NCI-H2196 treated with DMSO at 0.1 percent for 48 hours (cell line): Measurements from ENCODE around the gene JAG2.
"Not testable (repeated sequence)": the region's sequence is repeated elsewhere in the genome, so short reads cannot be mapped to it uniquely, and the experiment has no call there.

ENCODE experiments used
- DNase-seq: peaks from one replicate; lab custom pipeline; 2025; ENCODE audit not compliant: unreplicated experiment; lab: John Stamatoyannopoulos, UW

JAG2 gene

DNA sequence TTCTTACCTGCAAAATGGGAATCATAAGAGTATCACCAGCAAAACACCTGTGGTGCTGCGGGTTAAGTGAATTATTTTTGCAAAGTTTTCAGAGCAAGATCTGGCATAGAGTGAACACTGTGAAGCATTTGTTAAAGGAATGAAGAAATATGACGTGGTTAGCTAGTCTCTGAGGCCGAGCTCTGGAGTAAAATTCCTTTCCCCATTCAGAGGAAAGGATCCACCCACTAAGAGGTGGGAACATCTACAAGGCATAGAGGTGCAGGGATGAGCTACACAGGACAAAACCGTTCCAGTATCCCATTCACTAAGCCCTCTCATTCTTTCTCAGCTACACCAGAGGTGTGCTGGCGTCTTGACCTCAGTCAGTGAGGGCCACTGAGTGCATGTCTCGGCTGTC lies 48.5 kb downstream of the JAG2 start:
- no peak for DNase-seq

GRCh38 chr14:105119408-105120025 lies 49.1 kb downstream of the JAG2 start:
- no peak for DNase-seq

DNA sequence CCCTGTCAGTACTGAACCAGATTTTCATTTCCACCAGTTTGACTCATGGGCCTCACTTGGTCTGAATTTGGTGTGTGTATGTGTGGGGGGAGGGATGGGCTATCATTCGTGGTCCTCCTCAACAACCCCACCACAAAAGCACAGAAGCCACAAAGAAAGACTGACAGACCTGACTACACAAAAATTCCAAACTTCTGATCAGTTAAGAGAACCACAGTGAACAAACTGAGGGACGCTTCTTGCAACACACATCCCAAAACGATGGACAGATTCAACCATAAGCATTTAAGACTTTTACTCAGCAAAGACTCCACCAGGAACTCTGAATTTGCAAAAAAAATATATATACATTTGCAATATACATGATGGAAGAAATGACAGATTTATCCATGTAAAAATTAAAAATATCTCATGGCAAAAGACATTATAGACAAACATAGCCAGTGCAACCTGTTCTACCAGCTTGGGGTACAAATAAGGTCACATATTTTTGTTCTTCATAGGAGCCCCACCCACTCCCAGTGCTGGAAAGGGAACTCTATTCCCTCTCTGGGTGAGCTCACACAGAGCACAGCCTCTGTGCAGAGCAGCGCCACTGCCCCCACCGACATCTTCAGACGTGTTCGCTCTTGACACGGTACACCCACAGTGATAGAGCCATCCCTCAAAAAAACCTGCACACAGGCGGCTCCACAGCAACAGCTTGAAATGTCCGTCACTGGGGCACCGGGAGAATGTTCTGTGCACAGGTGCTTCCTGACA lies 49.7 kb downstream of the JAG2 start:
- DNase-seq, result no peak

DNA sequence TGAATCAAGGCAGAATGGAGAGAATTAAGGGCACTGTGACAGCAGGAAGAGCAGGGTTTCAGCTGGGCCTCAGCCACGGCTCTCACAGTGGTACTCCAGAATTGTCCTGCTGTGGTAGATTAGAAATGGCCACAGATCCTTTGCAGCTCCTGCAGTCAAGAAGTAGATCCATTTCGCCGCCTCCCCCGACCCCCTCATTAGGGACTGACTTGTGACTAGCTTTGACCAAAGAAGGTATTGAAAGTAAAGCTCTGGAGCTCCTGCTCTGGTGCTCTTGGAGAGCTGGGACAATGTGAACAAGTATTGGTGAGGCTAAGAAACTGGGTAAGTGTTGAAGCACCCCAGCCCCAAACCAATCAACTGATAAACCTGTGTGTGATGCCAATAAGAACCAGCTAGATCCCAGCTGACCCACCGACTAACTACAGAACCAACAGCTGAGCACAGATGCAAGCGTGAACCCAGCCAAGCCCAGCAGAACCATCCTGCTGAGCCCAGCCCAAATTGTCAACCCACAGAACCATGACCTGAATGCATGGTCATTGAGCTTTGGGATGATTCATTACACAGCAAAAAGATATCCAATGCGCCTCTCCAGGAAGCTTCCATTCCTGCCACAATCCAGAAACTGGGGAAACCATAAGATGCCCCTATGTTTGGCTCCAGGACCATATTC lies 50.7 kb downstream of the JAG2 start:
- no peak for DNase-seq

GRCh38 chr14:105117257-105117646 lies 51.3 kb downstream of the JAG2 start:
- no peak for DNase-seq

DNA sequence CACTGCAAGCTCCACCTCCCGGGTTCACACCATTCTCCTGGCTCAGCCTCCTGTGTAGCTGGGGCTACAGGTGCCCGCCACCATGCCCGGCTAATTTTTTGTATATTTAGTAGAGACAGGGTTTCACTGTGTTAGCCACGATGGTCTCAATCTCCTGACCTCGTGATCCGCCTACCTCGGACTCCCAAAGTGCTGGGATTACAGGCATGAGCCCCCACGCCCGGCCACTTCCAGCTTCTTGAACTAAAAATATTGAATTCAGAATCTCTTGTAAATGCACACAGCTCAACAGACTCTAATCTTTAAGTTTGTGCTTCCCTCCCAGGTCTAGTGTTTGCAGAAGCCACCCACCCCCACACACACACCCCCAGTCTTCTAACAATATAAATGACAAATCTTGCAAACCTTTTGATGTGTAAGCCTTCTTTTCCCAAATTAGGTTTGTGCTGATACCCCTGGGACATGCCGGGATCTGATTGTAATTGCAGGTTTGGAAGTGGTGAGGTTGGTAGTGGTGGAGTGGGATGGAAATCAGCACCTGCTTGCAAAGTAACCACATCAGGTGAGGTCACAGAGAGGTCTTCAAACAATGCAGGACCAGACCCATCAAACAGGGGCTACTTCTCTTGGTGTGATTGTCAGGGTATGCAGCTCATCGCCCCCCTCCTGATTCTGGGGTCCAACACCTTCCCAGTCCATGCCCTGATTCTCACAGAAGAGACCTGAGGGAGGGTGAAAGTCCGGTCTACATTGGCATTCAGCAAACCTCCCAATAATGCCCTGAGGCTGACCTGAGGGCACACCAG lies 51.9 kb downstream of the JAG2 start:
- DNase-seq, result no peak

GRCh38 chr14:105109243-105109642 lies 59.3 kb downstream of the JAG2 start:
- not testable (repeated sequence) for DNase-seq

DNA sequence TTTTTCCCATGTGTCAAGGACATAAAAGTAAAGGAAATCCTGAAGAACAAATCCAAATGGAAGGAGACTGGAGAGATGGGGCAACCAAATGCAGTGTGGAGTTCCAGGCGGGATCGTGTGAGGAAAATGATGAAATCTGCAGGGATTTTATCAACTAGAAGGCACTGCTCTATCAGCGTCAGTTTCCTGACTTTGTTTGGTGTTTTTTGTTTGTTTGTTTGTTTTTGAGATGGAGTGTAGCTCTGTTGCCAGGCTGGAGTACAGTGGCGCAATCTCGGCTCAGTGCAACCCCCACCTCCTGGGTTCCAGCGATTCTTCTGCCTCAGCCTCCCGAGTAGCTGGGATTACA lies 60.1 kb downstream of the JAG2 start:
- no peak for DNase-seq

DNA sequence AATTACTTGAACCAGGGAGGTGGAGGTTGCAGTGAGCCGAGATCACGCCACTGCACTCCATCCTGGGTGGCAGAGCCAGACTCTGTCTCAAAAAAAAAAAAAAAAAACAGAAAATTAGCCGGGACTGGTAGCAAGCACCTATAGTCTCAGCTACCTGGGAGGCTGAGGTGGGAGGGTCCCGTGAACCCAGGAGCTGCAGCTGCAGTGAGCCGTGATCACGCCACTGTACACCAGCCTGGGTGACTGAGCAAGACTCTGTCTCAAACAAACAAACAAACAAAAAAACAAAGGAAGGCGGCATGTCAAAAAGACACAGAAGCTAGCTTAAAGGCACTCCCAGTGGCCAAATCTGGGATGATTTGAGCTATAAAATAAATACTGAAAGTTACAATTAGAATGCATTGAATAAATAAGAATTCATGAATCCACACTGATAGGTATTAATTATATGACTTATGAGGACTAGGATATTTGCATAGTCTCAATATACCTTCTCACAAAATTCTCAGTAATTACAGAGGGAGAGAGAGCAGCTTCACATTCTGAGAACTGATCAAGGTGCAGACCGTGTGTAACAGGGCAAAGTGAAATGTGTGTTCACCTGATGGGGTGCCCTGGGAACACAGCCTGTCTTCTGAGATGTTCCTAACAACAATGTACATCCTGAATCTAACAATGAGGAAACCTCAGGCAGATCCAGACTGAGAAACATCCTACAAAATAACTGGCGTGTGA lies 60.6 kb downstream of the JAG2 start:
- no peak for DNase-seq

- no peak for DNase-seq
Observed at GRCh38 chr14:105107351-105107750, 61.2 kb downstream of the JAG2 start.

GRCh38 chr14:105105158-105105557 lies 63.4 kb downstream of the JAG2 start:
- DNase-seq, result no peak

DNA sequence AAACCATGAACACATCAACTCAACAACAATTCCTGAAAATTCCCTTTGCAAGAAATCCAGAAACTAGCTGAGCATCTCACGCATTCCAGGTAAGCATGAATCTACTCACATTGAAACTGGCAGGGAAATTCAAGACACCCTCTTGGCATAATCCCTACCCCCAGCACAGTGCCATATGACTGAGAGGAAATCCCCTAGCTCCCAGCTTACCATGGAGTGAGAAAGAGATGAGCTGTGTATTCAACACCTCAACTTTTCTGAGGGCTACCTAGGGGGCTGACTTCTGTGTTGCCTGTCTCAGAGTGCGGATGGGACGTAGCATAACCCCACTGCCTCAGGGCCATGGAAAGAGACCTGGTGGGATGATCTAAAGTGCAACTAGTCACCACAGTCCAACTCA lies 65.7 kb downstream of the JAG2 start:
- DNase-seq, result no peak

- DNase-seq, result no peak
Observed at GRCh38 chr14:105102361-105102870, 66.2 kb downstream of the JAG2 start.

- DNase-seq, result no peak
Observed at GRCh38 chr14:105100910-105101309, 67.7 kb downstream of the JAG2 start.

- no peak for DNase-seq
Observed at GRCh38 chr14:105099778-105100177, 68.8 kb downstream of the JAG2 start.

DNA sequence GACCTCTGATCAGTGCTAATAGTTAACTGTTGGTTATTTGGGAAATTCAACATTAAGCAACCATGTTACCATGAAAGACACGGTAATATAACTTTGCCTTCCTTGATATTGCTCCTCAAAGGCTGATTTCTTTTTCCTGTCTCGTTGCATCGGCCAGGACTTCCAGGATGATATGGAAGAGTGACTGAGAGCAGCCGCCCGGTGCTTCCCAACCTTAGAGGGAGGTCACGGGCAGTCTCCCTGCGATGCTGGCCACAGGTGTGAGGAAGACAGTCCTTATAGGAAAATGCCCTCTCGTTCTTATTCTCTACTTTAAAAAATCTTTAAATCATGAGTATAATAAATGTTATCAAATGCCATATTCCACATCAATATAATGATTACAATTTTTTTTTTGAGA lies 70.3 kb downstream of the JAG2 start:
- DNase-seq, result no peak

- no peak for DNase-seq
Observed at GRCh38 chr14:105097794-105098127, 70.8 kb downstream of the JAG2 start.

DNA sequence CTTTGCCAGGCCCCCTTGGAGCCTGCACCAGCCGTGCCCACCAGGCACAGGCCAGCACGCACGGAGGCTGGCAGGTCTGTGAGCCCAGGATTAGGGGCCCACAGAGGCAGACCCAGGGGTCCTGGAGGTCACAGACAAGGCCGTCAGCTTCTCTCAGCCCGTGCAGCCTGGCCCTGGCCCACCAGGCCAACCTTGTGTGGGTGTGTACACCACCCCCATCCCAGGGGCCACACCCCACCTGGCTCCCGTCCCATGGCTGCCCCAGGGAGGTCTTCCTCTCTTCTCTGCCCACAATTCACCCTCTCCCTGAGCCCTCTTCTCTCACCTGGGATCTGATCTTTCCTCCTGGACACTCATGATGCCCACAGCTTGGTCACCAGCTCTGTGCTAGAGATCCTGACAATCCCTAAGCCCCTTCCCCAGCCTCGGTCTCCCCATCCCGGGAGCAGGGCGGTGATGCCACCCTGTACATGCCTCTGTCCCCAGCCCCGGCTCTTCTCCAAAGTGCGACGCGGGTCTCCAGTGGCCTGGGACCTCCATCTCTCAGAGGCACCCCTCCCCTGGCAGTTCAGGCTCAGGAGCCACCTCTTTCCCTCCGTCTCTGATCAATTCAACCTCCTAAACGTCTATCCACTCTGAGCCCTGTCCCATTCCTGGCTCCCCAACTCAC lies 72.2 kb downstream of the JAG2 start:
- DNase-seq, result no peak

DNA sequence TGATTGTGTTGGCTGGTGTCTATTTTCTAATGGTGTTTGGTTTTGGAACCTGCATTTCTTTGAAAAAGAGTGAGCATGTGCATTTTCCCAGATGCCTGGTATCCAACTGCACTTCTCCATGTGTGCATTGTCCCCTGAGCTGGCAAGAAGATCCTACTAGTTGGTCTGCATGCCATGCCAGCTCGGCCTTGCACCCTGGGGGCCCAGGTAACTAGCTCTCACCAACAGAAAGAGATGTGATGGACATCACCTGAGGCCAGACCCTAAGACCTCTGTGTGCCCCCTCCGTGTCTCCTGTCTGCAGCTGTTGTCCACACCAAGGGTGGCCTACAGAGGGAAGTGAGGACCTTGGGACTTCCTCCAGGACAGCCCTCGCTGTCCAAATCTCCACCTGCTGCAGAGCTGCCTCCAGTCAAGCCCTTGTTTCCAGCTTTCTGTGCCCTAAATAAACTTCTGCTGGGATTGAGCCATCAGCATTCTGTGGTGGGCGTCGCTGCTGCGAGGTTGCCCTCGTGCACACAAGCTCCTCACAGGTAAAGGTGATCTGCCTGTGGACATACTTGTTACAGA lies 73.3 kb downstream of the JAG2 start:
- DNase-seq, result no peak
